HG02840 (cell line): ENCODE measurements around the gene NUDT16L1.

ENCODE experiments used
- ATAC-seq: cut with Tn5 transposase; IDR thresholded peaks from one replicate; pipeline ENCODE4 v1.9.1; 2021; ENCODE audit warnings: mild to moderate bottlenecking, moderate library complexity, moderate number of reproducible peaks; ENCODE audit not compliant: unreplicated experiment, low FRiP score

NUDT16L1 gene

GRCh38 chr16:4663777-4664465, 29.4 kb upstream of the NUDT16L1 start:
- ATAC-seq: no peak

GRCh38 chr16:4664538-4665418, 28.6 kb upstream of the NUDT16L1 start:
- ATAC-seq: no peak

- ATAC-seq: no peak
These were observed 26.7 kb upstream of the NUDT16L1 start for GRCh38 chr16:4666537-4667202.

GRCh38 chr16:4667203-4667963, 26.0 kb upstream of the NUDT16L1 start:
- ATAC-seq: no peak

GRCh38 chr16:4668313-4668960, 24.9 kb upstream of the NUDT16L1 start:
- ATAC-seq: no peak

GRCh38 chr16:4673387-4674046, 19.8 kb upstream of the NUDT16L1 start:
- no peak for ATAC-seq

- no peak for ATAC-seq
These were observed 18.3 kb upstream of the NUDT16L1 start for GRCh38 chr16:4674926-4675530.

GRCh38 chr16:4675864-4676786, 17.2 kb upstream of the NUDT16L1 start:
- ATAC-seq: no peak

GRCh38 chr16:4676831-4677230, 16.5 kb upstream of the NUDT16L1 start:
- ATAC-seq: no peak

- ATAC-seq: no peak
These were observed 16.0 kb upstream of the NUDT16L1 start for GRCh38 chr16:4677390-4677789.

- ATAC-seq: no peak
These were observed 15.4 kb upstream of the NUDT16L1 start for GRCh38 chr16:4677994-4678393.

GRCh38 chr16:4678596-4678995, 14.8 kb upstream of the NUDT16L1 start:
- no peak for ATAC-seq

- ATAC-seq: no peak
These were observed 14.1 kb upstream of the NUDT16L1 start for GRCh38 chr16:4679156-4679849.

GRCh38 chr16:4679850-4680636, 13.3 kb upstream of the NUDT16L1 start:
- no peak for ATAC-seq

GRCh38 chr16:4680673-4681470, 12.5 kb upstream of the NUDT16L1 start:
- no peak for ATAC-seq
